Kidney (tissue), 14 donors: ENCODE measurements around the gene ASB2. TPM values are rescaled to one million over a fixed set of nuclear protein-coding genes. Genes with fewer than 3 reads are reported as not detected.
A peak's percentile ranks its signal among the peaks of the same experiment; 100 is the strongest.

ENCODE experiments used
- DNase-seq, 5 donors: peaks; one replicate each; pipeline ENCODE4 v3.0.0-alpha.2; 2013 to 2020
- FAIRE-seq: peaks from 2 replicates; lab custom pipeline; 2012; peaks lifted over from hg19 to GRCh38; lab: Jason Lieb, UNC
- H3K27ac ChIP-seq, 2 donors: one replicate each; pipeline ENCODE4 v1.7.0; 2013; ENCODE audit warnings: low read depth in 2 of 2, low read length in 2 of 2, inconsistent platforms in 1 of 2
- H3K27me3 ChIP-seq: one replicate; pipeline ENCODE4 v1.7.1; 2013; ENCODE audit warnings: low read length, inconsistent platforms; ENCODE audit not compliant: control insufficient read depth, insufficient read depth
- H3K36me3 ChIP-seq, 3 donors: one replicate each; pipeline versions ENCODE4 v1.7.0 to v1.7.1; 2013; ENCODE audit warnings: low read length in 3 of 3, control low read depth in 1 of 3, inconsistent platforms in 1 of 3; ENCODE audit not compliant: insufficient read depth in 3 of 3, control insufficient read depth in 2 of 3
- H3K4me1 ChIP-seq, 3 donors: one replicate each; pipeline versions ENCODE4 v1.7.0 to v1.7.1; 2013; ENCODE audit warnings: low read length in 3 of 3, inconsistent platforms in 1 of 3, low read depth in 1 of 3; ENCODE audit not compliant: control insufficient read depth in 2 of 3, insufficient read depth in 2 of 3
- H3K4me3 ChIP-seq, 3 donors: one replicate each; pipeline versions ENCODE4 v1.7.0 to v1.8.1; 2013; ENCODE audit warnings: low read length in 3 of 3, control low read depth in 1 of 3, inconsistent platforms in 1 of 3
- H3K9ac ChIP-seq, 3 donors: one replicate each; pipeline versions ENCODE4 v1.7.0 to v1.7.1; 2013; ENCODE audit warnings: low read length in 3 of 3, control low read depth in 1 of 3, inconsistent platforms in 1 of 3
- H3K9me3 ChIP-seq, 3 donors: one replicate each; pipeline versions ENCODE4 v1.7.0 to v1.7.1; 2013; ENCODE audit warnings: low read length in 3 of 3, control low read depth in 1 of 3, inconsistent platforms in 1 of 3; ENCODE audit not compliant: control insufficient read depth in 2 of 3, insufficient read depth in 1 of 3
- CTCF ChIP-seq: IDR thresholded peaks from 3 replicates; pipeline ENCODE4 v1.5.1; 2012; ENCODE audit warnings: mild to moderate bottlenecking, moderate library complexity, borderline replicate concordance; ENCODE audit not compliant: insufficient read depth; ENCODE audit errors: extremely low read depth
- intact Hi-C: fragments of 100-400 bp; cut with DNase I; formaldehyde crosslinking; loops from one replicate; pipeline ENCODE4 v1.11.1; 2022
- polyA plus RNA-seq: library from polyadenylated mRNA; stranded (reverse); fragments of 350-450 nt; fragmentation: Illumina TruSeq; extraction: RNeasy Lipid Tissue Mini Kit (QIAGEN cat#74804); gene quantifications from one replicate; pipeline ENCODE4 v1.2.3, GENCODE V29; 2014; ENCODE audit warnings: low read depth, low replicate concordance; ENCODE audit not compliant: insufficient read depth
- total RNA-seq: library from RNA; stranded (reverse); fragmentation: NEBNext Ultra II Directional; extraction: Animal tissue kit (Norgen Biotek cat#: 25700); gene quantifications from one replicate; pipeline ENCODE4 v1.2.1, GENCODE V29; 2021
- donor health status: control.
- donor health status: control.
- donor health status: control.
- donor health status: control.
- donor health status: control.
- donor health status: DM: yes; HTN: yes; CAD: no.
- donor health status: Normal renal cell carcinoma (clear cell type).

The ASB2 gene
- total and polyA plus RNA-seq, 2 donors from 2014 or later = 0.97 to 3.7 TPM

DNA sequence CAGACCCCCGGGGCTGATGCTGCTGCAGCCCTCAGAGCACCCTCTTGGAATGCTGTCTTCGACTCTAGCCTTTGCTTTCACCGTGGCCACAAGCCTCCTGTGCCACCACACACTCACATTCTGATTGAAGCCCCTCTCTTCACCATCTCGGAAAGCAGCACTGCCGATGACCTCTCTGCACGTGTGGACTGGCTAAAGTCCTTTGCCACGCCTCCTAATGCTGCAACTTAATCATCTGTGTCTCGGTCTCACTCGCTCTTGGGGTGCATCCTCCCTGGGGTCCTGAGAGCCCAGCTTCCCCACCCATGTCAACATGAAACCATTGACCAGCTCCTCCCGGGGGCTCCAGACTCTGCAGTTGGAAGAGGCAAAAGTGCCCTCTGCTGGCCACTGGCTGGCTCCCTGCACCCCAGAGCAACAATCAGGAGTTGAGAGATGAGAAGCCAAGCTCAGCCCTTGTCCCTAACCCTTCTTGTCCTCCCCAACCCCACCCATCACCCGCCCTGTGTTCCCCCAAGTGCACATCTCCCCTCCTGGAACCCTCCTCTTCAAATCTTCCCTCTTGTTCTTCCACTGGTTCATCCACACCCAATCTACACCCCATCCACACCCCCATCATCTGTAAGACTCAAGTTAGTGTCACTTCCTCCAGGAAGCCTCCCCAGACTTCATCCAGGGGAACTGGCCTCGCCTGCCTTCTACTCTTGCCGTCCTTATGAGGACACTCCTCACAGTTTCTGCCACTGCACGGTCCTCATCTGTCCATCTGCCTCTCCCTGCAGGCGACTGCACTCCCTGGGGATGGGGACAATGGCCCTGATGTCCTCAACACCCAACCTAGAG is 72.8 kb downstream of the ASB2 start:
- intact Hi-C loops = loop anchor here (10.0 kb wide), 1 partner anchor 249 kb away; no protein-coding TSS in a partner anchor

DNA sequence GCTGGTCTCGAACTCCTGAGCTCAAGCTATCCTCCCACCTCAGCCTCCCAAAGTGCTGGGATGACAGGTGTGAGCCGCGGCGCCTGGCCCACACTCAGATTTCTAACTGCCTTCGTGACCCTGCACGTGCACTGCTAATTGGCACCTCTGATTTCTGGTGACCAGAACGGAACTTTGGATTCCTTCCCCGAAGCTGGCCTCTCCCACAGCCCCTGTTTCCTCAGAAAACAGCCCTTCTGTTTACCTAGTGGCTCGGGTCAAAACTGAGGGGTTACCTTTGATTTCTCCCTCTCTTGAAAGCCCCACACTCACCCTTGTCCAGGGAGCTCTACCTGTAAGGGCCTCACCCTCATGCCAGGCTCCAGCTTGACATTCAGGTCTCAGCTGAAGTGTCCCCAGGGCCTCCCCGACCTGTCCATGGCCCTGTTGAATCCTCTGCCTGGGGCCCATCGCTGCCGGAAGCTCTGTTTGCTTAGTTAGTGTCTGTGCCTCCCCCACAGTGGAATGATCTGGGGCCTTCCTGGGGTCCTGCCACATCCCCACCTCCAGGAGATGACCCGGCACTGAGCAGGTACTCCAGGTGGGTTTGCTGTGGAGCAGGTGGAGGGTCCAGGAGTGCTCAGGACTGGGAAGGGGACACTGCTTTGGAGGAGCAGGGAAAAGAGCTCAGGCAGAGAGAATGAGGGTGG is 73.6 kb downstream of the ASB2 start:
- Histone ChIP-seq H3K4me3 (no peak overlapping the region), H3K27ac (no peak overlapping the region), H3K9me3 (no peaks in the 10 kb centered on the region), H3K36me3 (no peaks in the 10 kb centered on the region), H3K9ac (no peak overlapping the region), H3K4me1 (peaks cover 0 to 3% (median 0%) of the 10 kb centered on the region in 3 donors), H3K27me3 (no peaks in the 10 kb centered on the region)
- no peak for FAIRE-seq
- no peak for TF ChIP-seq CTCF
- DNase-seq = peak in 1 of 5 donors; percentile 44
- intact Hi-C loops = loop anchor here (10.0 kb wide), 1 partner anchor 248 kb away; no protein-coding TSS in a partner anchor

More for the DNA sequence above, 72.8 kb downstream of the ASB2 start:
- peak in 4 of 5 donors; percentile 35 to 68 (median 47) for DNase-seq
- Histone ChIP-seq H3K27ac (no peak overlapping the region), H3K4me3 (no peak overlapping the region), H3K27me3 (no peaks in the 10 kb centered on the region), H3K4me1 (peaks cover 0 to 3% (median 0%) of the 10 kb centered on the region in 3 donors), H3K36me3 (no peaks in the 10 kb centered on the region), H3K9ac (no peak overlapping the region), H3K9me3 (no peaks in the 10 kb centered on the region)
- FAIRE-seq = no peak
- peak; percentile 30 for TF ChIP-seq CTCF

DNA sequence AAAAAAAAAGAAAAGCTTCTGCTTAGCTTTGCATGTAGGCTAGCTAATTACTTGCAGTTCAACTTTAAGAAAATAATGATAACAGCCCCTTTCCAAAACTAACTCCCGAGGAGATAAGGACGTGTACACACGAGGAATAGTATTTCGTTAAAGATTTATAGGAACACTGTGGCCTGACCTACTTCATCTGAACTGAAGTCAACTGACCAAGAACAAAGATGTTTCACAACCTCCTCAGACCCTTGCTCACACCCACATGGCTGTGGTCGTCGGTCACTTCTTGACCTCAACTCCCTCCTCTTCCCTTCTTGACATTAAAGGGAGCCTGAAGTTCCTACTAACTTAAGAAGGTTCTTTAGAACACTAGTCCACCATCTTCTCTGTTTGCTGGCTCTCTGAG is 74.6 kb downstream of the ASB2 start:
- Histone ChIP-seq H3K4me3 (no peak overlapping the region), H3K27me3 (no peaks in the 10 kb centered on the region), H3K4me1 (peaks cover 0 to 3% (median 0%) of the 10 kb centered on the region in 3 donors), H3K27ac (no peak overlapping the region), H3K36me3 (no peaks in the 10 kb centered on the region), H3K9ac (no peak overlapping the region), H3K9me3 (no peaks in the 10 kb centered on the region)
- no peak for TF ChIP-seq CTCF
- intact Hi-C loops = loop anchor here (10.0 kb wide), 1 partner anchor 247 kb away; no protein-coding TSS in a partner anchor
- DNase-seq (no peak), FAIRE-seq (no peak)
